DMS153 (cell line): Measurements from ENCODE around the gene CDH5.
A peak's percentile ranks its signal among the peaks of the same experiment; 100 is the strongest.

Experiments
- DNase-seq: peaks from one replicate; lab custom pipeline; 2025; lab: John Stamatoyannopoulos, UW

Gene CDH5

DNA sequence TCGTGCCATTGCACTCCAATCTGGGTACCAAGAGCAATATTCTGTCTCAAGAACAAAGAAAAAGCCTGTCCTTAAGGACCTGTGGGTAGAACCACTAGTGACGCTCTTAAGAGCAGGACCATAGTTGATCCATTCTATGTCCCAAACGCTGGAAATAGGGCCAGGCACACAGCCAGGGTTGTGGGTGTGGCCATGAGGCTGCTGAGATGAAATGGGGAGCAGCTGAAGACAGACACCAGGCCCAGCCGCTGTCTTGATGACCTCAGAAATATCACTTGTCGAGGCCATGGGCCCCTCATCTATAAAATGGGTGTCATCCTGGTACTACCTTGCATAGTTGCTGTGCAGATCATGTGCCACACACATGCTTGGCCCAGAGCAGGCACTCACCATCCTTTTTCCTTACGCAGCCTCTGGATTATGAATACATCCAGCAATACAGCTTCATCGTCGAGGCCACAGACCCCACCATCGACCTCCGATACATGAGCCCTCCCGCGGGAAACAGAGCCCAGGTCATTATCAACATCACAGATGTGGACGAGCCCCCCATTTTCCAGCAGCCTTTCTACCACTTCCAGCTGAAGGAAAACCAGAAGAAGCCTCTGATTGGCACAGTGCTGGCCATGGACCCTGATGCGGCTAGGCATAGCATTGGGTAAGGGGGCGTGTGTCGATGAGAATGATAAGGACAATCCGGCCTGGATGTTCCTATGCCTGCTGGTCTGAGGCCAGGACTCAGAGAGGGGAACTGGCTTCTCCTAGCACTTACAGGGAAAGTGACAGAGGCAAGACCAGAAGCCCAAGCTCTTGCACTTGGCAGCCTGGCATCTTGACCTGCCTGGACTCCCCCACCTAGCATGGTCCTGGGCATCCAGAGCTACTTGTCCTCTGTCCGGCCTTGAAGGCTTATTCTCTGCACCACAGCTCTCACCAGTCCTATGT is 25.5 kb downstream of the CDH5 start:
- no peak for DNase-seq

DNA sequence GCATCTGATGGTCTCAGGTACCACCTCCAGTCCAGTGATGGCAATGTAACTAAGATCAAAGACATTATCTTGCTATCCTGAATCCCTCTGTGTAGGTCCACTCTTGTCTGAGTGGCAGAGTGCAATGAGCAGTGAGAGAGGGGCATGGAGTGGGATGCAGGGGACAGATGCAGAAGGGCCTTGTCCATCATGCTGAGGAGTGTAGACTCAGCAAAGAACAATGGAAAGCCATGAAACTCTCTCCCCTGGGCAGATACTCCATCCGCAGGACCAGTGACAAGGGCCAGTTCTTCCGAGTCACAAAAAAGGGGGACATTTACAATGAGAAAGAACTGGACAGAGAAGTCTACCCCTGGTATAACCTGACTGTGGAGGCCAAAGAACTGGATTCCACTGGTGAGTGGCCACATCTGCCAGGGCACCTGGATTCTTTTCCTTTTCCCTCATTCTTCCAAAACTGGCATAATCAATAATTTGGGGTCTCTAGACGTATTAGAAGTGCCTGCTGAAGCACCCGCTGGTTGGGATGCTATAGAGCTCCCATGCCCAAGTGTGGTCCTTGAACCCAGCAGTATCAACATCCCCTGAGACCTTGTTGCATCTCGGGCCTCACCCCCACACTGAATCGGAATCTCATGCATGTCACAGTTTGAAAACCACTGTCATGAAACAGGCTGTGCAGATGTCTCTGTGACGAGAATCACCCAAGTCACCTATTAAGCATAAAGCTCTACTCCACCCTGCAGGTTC is 29.5 kb downstream of the CDH5 start:
- no peak for DNase-seq

DNA sequence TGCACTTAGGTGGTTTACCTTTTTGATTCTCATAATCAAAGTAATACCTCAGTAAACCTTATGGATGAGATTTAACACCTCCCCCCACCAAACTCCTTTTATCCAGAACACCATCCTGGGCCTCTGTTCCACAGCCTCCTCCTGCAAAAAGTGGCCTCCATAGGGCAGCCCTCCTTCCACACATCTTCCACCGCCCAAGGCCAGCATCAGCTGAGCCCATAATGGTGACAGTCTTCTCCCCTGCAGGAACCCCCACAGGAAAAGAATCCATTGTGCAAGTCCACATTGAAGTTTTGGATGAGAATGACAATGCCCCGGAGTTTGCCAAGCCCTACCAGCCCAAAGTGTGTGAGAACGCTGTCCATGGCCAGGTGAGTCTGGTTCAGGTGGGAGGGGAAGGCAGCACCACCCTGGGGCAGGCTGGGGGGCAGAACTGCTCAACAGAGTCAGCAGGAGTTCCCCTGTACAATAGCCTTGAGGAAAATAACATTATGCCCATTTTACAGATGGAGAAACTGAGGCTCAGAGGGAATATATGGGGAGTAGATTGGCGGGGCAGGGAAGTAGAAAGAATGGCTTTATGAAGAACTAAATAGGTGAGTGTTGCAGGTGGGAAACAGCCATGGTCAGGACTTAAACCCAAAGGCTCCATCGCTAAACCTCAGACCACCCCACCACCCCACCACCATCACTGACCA is 31.4 kb downstream of the CDH5 start:
- DNase-seq, result no peak

DNA sequence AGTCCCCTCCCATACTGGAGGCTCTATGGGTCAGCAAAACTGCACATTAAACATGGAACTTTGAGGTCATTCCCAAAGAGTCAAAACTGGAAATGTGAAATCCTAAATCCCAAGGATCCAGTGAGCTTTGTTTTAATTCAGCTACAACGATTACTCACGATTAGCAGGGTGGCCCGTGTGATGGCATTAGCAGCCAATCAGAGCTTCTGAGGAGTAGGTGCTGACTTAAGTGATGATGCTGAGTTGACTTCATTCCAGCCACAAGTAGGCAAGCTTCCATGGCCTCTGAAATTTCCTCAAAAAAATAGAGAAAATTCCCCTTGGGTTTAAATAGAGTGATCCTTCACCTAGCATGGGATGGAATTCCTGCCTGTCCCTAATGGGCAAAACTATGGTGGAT is 32.5 kb downstream of the CDH5 start:
- DNase-seq, result no peak

DNA sequence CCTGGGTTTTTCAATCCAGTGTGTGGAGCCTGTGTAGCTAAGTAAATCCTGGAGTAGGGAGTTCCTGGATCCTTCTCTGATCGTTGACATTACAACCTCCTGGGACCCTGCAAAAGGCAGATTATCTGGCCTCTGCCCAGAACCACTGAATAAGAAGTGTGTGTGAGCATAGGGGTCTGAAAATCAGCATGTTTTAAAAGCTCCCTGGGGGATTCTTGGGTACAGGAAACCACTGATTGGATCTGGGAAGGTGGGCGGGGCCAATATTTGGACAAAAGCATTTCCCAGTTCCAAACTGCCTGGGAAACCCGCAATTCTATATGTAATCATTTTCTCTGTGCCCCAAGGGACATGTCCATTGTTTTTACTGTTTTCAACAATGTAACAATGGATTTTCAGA is 33.4 kb downstream of the CDH5 start:
- DNase-seq, result peak; percentile 68

DNA sequence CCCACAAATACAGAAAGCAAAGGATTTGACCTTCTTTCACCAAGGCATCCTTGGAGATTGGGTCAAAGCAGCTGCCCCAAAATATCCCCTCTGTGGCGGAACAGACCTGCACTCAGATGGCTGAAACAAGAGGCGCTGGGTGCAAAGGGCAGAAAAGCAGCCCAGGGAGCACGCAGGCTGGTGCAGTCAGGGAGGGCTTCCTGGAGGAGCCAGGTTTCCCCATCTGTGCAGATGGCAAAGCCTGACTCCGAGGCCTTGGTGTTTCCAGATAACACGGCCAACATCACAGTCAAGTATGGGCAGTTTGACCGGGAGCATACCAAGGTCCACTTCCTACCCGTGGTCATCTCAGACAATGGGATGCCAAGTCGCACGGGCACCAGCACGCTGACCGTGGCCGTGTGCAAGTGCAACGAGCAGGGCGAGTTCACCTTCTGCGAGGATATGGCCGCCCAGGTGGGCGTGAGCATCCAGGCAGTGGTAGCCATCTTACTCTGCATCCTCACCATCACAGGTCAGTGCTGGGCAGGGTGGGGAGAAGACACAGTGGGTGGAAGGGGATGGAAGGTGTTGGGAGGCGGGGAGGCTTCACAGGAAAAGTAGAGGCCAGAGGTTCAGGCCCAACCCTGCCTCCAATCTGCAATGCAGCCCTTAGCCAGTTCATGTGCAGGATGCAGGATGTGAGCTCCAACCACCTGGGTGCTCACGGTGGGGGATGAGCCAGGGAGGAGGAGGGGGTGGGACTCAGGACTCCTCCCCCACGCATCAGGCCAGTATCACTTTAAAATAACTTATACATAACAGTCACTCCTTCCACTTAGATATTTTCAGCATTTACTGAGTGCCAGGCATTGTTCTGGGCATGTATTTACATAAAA is 34.3 kb downstream of the CDH5 start:
- no peak for DNase-seq

DNA sequence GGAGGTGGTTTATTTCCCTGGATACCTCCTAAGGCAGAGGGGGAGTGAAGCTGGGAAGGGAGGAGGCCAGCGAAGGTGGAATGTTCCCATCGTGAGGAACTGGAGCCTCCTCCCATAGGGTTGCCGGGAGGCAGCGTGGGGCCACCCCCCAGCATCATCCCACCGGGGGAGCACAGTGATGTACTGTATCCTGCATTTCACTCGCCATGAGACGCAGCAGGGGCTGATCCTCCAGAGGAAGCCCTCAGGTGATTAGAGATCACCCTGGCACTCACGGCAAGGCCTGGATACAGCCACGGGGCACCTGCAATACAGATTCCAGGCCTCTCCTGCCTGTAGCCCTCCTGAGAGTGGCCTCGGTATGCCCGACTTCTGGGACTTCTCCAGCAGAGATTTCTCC is 35.1 kb downstream of the CDH5 start:
- no peak for DNase-seq

DNA sequence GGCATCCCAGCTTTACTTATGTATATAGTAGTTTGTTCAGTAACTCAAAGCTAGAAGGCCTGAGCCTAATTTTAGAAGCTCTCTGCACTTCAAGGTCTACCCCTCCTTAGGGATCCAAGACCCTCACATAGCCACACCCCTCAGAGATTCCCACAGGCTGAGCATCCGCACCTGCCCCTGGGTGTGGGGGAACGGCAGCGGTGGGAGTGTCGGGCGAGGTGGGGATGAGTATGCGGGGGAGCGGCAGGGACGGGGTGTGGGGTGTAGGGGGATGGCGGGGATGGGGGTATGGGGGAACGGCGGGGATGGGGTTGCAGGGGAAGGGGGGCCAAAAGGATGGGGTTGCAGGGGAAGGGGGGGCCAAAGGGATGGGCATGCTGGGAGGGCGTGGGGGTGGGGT is 35.7 kb downstream of the CDH5 start:
- no peak for DNase-seq

DNA sequence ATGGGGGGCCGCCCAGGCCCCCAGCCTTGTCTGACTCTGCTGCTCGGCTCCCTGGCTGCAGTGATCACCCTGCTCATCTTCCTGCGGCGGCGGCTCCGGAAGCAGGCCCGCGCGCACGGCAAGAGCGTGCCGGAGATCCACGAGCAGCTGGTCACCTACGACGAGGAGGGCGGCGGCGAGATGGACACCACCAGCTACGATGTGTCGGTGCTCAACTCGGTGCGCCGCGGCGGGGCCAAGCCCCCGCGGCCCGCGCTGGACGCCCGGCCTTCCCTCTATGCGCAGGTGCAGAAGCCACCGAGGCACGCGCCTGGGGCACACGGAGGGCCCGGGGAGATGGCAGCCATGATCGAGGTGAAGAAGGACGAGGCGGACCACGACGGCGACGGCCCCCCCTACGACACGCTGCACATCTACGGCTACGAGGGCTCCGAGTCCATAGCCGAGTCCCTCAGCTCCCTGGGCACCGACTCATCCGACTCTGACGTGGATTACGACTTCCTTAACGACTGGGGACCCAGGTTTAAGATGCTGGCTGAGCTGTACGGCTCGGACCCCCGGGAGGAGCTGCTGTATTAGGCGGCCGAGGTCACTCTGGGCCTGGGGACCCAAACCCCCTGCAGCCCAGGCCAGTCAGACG is 36.2 kb downstream of the CDH5 start:
- DNase-seq, result no peak

DNA sequence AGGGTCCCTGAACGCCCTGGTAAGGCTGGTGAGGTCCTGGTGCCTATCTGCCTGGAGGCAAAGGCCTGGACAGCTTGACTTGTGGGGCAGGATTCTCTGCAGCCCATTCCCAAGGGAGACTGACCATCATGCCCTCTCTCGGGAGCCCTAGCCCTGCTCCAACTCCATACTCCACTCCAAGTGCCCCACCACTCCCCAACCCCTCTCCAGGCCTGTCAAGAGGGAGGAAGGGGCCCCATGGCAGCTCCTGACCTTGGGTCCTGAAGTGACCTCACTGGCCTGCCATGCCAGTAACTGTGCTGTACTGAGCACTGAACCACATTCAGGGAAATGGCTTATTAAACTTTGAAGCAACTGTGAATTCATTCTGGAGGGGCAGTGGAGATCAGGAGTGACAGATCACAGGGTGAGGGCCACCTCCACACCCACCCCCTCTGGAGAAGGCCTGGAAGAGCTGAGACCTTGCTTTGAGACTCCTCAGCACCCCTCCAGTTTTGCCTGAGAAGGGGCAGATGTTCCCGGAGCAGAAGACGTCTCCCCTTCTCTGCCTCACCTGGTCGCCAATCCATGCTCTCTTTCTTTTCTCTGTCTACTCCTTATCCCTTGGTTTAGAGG is 37.1 kb downstream of the CDH5 start:
- DNase-seq, result no peak

DNA sequence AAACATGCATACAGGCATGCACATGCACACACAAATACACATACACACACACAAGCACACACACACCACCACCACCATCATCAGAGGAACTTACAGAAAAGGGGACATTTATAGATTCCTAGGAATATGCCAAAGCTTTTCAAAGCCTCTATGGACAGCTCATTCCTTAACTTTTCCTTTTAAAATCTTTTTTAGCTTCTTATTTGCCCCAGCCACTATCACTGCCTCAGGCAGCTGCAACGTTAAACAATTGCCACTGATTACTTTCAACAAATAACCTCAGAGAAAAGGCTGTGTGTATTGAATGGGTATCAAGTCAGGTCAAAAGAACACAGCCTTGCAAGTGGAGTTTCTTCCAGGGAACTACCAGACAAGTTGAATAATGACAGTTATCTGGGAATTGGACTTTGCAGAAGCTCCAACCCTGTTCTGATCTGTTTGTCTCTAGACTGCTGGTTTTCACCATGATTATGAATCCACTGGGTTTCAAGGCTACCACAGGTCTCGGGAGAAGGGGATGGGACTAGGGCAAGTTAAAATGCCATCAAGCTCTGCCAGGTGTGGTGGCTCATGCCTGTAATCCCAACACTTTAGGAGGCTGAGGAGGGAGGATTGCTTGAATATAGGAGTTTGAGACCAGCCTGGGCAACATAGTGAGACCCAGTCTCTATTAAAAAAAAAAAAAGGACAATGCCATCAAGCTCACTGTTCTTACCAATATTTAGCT is 38.7 kb downstream of the CDH5 start:
- DNase-seq, result no peak

DNA sequence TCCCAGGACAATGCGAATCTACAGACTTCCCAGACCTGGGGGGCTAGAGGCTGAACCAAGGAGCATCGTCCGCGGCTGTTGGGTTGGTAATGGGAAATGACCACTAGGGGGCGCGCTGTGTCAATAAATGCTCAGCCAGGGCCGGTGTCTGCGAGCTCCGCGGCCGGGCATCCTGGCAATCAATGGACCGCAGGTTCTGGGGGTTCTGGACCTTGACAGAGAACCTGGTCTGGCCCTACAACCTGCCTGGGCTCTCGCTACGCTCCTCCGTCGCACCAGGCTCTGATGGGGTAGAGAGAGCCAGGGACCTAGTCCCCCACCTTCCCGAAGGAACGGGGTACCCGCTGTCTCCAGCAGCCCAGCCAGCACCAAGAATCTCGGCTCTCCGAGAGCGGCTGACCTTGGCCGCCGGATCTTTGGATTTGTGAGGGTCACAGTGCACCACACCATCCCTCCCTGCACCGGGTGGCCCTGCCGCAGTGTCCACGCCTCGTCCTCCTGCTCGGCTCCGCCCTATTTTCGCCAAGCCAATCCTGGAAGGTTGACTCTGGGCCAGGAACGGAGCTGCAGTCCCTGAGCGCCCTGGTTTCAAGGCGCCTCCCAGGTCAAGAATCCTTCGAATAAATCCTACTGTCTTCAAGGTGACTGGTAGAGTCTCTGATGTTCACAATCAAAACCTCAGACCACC is 40.2 kb downstream of the CDH5 start:
- peak; percentile 43 for DNase-seq

DNA sequence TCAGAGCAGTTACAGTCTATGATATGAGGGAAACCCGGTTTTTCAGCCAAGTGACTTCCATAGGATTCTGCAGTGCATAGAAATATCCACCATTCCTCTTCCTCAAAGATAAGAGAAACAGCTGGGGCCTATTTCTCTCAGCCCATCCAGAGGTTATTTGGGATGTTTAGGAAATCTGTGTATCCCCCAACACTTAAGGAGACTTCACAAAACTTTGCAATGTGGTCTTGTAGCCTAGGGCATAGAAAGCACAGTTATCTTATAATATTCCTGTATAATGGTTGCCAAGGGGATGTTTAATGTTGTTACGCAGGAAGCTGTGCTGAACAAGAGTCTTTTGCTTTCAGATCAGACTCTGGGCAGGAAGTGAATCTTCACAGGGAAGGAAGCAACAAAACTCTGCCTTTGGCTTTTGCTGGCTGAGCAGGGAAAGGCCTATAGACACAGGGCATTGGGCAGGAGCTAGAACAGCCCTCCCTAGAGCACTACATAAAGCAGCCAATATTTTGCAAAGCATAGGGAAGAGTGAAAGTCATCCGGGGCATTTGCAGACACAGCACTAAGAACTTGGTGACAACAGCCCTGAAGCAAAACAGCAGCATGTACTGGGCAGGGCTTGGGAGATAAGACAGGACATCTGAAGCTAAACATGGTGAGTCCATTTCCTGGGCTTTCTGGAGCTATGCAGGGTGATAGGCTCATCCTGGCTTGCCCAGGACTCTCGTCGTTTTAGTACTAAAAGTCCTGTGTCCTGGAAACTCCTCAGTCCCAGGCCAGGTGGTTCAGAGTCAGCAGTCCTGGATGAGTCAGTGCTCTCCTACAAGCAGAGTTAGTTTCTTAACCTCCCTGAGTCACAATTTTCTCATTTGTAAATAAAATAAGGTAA is 41.9 kb downstream of the CDH5 start:
- peak; percentile 65 for DNase-seq

DNA sequence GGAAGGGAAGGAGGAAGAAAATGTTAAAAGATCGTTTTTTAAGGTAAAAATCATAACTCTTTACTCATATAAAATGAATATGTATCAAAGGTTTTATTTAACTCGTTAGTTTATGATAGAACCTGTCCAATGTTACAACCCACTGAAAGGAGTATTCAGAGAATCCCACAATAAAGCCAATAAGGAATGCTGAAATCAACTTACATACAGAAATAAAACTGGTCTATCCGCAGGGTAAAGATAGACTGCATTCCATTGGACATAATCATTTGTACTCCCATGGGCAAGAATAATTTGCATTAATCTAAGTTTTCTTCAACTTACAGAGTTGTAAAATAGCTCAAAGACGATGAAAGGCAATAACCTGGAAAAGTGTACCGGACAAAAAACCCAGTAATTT is 42.7 kb downstream of the CDH5 start:
- no peak for DNase-seq

DNA sequence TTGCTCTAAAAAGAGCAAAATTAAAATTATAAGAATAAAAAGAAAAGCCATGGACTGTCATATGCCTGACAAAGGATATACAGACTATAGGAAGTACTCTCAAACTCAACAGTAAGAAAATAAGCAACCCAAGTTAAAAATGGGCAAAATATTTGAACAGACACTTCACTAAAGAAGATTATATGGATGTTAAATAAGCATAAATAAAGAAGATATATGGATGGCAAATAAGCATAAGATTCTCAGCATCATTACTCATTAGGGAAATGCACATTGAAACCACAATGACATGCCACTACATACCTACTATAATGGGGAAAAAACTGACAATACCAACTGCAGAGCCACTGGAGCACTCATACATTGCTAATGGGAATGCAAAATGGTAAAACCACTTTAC is 45.7 kb downstream of the CDH5 start:
- no peak for DNase-seq

DNA sequence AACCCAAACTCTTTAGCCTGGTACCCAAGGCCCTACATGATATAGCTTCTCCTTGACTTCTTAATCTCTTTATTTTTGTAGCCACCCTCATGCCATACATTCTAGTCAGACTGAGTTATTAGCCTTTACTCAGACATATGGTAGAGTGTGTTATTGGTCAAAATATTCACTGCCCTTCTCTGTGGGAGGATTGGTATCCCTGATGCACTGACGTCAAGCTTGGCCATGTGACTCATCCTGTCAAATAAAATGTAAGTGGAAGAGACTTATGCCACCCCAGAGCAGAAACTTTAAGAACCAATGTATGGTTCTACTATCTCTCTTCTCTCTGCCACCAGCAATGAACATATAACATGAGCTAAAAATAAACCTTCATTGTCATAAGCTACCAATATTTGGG is 48.4 kb downstream of the CDH5 start:
- no peak for DNase-seq

DNA sequence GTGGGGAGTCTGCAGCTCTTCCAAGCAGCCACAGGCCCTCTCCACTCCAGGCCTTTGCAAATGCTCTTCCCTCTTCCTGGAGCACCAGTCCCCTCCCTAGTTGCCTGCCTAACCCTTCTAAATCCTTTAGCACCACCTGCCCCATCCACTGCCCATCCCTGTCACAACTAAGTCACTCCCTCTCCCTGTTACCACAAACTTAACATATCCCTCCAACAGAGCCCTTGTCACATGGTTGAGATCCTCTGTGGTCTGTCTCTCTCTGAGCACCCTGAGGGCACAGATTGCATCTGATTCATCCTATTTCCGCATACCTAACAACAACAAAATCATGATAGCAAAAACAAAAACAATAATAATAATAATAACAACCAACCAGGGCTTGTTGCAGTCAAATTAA is 49.6 kb downstream of the CDH5 start:
- DNase-seq, result no peak

DNA sequence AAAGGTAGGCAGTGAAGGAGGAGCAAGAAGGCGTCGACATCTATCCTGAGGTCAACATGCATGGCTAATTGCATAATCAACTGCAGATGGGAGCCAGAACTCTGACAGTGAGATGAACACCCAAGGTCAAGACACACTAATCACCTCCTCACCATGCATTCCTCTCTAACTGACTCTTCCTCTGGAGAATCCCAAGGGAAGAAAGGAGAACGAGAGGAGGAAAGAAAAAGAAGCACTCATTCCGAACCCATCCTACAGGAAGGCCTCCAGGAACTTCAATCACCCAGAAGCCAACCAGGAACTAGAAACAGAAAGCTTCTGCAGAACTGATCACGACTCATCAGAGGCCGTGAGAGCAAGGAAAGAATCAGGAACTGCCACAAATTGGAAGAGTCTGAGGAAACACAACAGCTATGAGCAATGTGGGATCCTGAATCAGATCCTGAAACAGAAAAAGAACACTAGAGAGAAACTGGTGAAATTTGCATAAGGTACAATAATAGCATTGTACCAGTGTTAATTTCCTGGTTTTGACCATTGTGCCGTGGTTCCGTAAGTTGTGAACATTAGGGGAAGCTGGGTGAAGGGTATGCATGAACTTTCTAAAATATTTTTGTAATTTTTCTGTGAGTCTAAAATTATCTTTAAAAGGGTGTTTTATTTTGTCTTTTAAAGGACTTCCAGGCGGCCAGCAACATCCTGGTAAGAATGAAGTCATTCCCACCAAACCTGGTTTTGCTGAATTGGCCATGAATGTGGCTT is 50.6 kb downstream of the CDH5 start:
- no peak for DNase-seq
